Epithelial cell of proximal tubule (primary cell): ENCODE results near the gene CHST3. TPM values are rescaled to one million over a fixed set of nuclear protein-coding genes. Genes with fewer than 3 reads are reported as not detected.

ENCODE experiments used
- DNase-seq: peaks from one replicate; pipeline ENCODE4 v3.0.0-alpha.2; 2011; ENCODE audit warnings: low read depth
- H3K4me3 ChIP-seq: 2 replicates; pipeline ENCODE4 v1.5.1; 2011; ENCODE audit warnings: low read depth, mild to moderate bottlenecking, low read length
- total RNA-seq: library from RNA; depleted of rRNA; stranded (reverse); fragments of >200 nt; gene quantifications from 2 replicates; pipeline ENCODE4 v1.2.3, GENCODE V29; 2015
- TF ChIP-seq, protein P1 (sequence below): conservative IDR thresholded peaks from 2 replicates; pipeline ENCODE4 v1.5.1; 2012; ENCODE audit warnings: low read depth, mild to moderate bottlenecking, low read length

Gene CHST3
- total RNA-seq, 1 donor from 2014 or later: 20.5 TPM

DNA sequence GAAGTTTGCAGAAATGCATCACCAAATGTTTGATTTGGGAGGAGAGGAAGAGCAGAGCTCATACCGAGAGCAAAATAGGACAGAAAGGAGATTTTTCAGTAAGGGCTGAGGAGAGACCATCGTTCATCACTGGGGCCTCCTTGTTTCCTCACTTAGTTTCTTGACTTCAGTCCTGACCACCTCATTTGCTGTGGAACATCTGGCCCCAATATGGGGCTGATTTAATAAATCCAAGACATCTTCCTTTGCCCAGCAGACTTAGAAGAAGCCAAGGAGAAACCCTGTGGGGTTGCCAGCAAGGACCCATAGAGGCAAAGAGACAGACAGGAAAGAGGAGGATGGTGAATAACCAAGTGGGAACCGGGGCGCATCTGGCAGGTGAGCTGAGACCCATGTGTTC lies 60.4 kb downstream of the CHST3 start:
- H3K4me3 ChIP-seq: no peak overlapping the region
- TF ChIP-seq, protein P1, sequence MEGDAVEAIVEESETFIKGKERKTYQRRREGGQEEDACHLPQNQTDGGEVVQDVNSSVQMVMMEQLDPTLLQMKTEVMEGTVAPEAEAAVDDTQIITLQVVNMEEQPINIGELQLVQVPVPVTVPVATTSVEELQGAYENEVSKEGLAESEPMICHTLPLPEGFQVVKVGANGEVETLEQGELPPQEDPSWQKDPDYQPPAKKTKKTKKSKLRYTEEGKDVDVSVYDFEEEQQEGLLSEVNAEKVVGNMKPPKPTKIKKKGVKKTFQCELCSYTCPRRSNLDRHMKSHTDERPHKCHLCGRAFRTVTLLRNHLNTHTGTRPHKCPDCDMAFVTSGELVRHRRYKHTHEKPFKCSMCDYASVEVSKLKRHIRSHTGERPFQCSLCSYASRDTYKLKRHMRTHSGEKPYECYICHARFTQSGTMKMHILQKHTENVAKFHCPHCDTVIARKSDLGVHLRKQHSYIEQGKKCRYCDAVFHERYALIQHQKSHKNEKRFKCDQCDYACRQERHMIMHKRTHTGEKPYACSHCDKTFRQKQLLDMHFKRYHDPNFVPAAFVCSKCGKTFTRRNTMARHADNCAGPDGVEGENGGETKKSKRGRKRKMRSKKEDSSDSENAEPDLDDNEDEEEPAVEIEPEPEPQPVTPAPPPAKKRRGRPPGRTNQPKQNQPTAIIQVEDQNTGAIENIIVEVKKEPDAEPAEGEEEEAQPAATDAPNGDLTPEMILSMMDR: no peak
- DNase-seq: no peak

DNA sequence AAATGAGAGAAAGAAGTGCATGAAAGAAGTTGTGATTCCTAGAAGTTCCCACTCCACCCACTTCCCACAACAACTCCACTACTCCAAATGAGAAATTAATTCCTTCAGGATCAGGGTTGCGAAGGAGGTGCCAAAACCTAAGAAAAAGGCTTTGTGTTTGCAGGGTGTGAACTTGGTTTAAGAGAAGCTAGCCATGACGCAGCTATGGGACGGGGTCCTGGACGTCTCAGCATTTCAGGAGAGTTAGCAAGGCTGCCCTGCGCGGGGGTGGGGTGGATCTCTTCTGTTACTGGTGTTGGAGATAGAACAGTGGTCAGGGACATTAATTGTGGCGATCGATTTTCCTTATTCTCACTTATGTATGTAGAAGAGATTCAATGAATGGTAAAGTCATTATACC lies 61.2 kb downstream of the CHST3 start:
- no peak overlapping the region for H3K4me3 ChIP-seq
- no peak for DNase-seq
- TF ChIP-seq, protein P1: no peak

DNA sequence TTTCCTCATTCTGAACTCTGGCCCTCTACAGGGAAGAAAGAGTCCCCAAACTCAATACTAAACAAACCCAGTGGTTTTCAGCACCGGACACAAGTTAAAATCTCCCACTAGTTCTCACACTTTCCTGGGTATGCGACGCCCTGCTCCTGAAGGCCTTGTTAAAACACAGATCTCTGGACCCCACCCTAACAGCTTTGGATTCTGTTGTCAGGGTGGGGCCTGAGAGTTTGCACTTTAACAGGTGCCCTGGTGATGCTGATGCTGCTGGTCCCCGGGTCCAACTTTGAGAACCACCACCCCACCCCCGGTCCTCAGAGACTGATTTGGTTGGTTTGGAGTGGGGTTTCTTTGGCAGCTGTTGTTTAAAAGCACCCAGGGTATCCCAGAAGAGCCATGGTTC lies 61.6 kb downstream of the CHST3 start:
- H3K4me3 ChIP-seq: no peak overlapping the region
- TF ChIP-seq, protein P1: no peak
- DNase-seq: no peak

DNA sequence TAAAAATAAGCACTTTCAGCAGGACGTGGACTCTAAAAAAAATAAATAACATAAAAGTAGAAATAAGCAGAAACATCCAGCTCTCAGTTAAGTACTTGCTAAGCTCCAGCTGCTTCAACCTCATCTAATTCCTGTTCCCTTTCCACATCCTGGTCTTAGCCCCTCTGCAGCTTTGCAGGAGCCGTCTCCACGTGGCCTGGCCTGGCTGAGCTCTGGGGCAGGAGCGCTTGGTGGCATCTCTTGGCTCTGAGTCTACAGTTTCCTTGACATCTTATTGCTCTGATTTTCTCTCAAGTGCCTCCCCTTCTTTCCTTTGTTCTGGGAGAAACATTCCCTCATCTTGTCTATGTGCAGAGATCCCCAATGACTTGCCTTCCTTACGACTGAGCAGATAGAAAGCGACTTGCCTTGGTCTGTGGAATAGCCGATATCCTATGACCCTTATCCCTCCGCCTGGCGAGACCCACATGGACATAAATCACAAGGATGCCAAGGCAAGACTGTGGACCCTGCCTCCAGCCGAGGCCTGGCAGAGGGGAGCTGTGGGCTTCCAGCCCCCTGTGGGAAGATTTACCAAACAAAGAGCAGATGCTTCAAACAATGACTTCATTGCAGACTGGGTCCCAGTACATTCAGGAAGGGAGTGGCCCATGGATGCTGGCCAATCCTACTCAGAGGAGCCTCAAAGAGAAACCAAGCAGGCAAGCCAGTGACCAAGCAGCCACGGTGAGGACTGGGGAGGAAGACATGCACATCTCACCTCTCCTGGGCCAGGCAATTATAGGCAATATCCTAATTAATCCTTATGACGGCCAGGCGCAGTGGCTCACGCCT lies 62.3 kb downstream of the CHST3 start:
- H3K4me3 ChIP-seq: no peak overlapping the region
- DNase-seq: no peak
- TF ChIP-seq, protein P1: no peak

DNA sequence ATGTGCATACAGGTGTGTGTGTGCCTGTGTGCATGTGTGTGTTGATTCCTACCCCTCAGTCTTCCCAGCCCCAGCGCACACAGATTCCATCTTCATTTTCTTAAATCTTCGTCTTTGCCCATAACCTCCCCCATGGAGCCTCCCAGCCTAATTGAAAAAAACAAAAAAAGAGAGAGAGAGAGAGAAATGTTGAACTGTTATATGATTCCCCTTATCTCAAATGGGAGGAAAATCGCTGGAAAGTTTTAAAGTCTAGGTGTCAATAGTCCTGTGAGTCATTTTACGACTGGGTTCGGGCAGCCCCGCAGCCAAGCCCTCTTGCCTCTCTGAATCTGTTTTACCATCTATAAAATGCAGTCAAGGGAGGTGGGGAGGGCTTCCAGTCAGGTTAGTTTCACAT lies 63.3 kb downstream of the CHST3 start:
- H3K4me3 ChIP-seq: no peak overlapping the region
- DNase-seq: no peak
- TF ChIP-seq, protein P1: no peak

DNA sequence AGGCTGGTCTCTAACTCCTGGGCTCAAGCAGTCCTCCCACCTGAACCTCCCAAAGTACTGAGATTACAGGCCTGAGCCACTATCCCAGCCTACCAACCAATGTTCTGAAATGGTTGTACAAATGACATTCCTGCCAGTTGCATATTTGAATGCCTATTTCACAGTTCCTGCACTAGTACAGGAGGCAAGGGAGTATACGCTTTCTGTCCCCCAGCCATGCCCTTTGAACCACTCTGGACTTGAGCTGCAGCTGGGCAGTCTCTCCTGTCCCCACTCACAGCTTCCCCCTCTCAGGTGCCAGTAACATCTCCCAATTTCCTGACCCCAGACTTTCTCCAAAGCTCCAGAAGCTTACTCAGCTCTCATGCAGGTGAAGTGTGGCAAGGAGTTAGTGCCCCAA lies 65.2 kb downstream of the CHST3 start:
- TF ChIP-seq, protein P1: no peak
- DNase-seq: no peak
- H3K4me3 ChIP-seq: no peak overlapping the region
